GM23338 (cell line): ENCODE results near the gene IGLL5. TPM values are rescaled to one million over a fixed set of nuclear protein-coding genes. Genes with fewer than 3 reads are reported as not detected.

Experiments used
- CREB1 ChIP-seq: fragments of 250-450 bp; sonication (Bioruptor Pico); IDR thresholded peaks from 2 replicates; pipeline ENCODE4 v1.5.0; 2020; ENCODE audit warnings: low read depth, mild to moderate bottlenecking, moderate library complexity
- EZH2 ChIP-seq: fragments of 200-600 bp; sonication (generic); IDR thresholded peaks from one replicate; pipeline ENCODE4 v1.8.0; 2017; ENCODE audit warnings: antibody characterized with exemption, mild to moderate bottlenecking, low read depth; ENCODE audit not compliant: unreplicated experiment
- JUNB ChIP-seq: IDR thresholded peaks from one replicate; pipeline ENCODE4 v1.6.1; 2016; ENCODE audit warnings: antibody characterized with exemption; ENCODE audit not compliant: unreplicated experiment
- NANOG ChIP-seq: IDR thresholded peaks from 2 replicates; pipeline ENCODE4 v1.6.1; 2016; ENCODE audit warnings: antibody characterized with exemption, borderline replicate concordance
- STAT1 ChIP-seq: IDR thresholded peaks from one replicate; pipeline ENCODE4 v1.6.1; 2016; ENCODE audit warnings: antibody characterized with exemption; ENCODE audit not compliant: unreplicated experiment
- ZNF331 ChIP-seq: fragments of 250-450 bp; sonication (Bioruptor Pico); IDR thresholded peaks from 2 replicates; pipeline ENCODE4 v1.5.0; 2020; ENCODE audit warnings: low read depth, mild to moderate bottlenecking, moderate library complexity
- polyA plus RNA-seq: library from polyadenylated mRNA; unstranded; fragments of >200 nt; fragmentation: Nextera tagmentation; extraction: Ambion mirVana; gene quantifications from 2 replicates; pipeline ENCODE4 v1.2.1, GENCODE V29; 2016
- total RNA-seq: library from RNA; depleted of rRNA; stranded (reverse); fragments of >200 nt; shearing (Covaris generic); gene quantifications from 2 replicates; pipeline ENCODE4 v1.2.3, GENCODE V29; 2014
- TF ChIP-seq, protein P1 (sequence below): fragments of 250-450 bp; sonication (Bioruptor Pico); IDR thresholded peaks from 2 replicates; pipeline ENCODE4 v1.5.0; 2020; ENCODE audit warnings: mild to moderate bottlenecking, moderate library complexity
- TF ChIP-seq, protein P2 (sequence below): IDR thresholded peaks from 2 replicates; pipeline ENCODE4 v1.6.1; 2016; ENCODE audit warnings: antibody characterized with exemption

Gene IGLL5
- total and polyA plus RNA-seq, 2 experiments from 2014 or later, result not detected

DNA sequence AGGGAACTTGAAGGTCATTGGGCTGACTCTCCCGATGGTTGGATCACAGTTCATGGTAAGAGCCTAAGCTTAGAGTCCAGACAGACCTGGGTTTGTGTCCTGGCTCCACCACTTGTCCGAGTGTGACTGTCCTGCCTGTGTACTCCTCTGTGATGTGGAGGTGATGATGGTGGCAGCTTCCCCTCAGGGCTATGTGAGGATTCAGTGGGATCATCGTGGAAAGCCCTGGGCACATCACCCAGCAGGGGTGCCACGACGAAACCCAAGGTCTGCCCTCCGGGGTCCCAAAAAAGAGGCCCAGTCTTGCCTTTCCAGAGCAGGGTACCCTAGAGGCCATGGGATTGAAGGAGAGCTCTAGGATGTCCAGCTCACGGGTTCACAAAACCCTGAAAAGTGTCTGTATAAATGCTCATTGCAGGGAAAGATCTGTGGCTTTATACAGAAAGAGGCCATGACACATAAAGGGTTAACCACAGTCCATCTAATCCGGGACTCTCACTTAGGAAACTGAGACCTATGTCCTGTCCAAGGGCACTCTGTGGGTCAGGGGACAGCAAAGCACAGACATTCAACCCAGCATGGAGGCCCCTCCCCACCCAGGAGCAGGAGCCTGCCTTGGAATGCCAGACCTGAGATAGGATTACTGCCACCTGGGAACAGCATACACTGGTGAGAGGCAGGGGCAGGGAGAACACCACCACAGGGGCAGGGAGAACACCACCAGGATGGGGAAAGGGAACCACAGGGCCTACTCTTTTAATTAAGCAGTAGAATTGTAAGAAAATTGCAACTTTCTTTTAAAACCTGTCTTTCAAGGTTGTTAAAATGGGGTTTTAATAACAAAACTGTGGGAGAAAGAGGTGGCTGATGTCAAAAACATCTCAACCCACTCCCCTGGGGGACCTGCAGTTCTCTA, 51.3 kb downstream of the IGLL5 start (continued):
- TF ChIP-seq, protein P1, sequence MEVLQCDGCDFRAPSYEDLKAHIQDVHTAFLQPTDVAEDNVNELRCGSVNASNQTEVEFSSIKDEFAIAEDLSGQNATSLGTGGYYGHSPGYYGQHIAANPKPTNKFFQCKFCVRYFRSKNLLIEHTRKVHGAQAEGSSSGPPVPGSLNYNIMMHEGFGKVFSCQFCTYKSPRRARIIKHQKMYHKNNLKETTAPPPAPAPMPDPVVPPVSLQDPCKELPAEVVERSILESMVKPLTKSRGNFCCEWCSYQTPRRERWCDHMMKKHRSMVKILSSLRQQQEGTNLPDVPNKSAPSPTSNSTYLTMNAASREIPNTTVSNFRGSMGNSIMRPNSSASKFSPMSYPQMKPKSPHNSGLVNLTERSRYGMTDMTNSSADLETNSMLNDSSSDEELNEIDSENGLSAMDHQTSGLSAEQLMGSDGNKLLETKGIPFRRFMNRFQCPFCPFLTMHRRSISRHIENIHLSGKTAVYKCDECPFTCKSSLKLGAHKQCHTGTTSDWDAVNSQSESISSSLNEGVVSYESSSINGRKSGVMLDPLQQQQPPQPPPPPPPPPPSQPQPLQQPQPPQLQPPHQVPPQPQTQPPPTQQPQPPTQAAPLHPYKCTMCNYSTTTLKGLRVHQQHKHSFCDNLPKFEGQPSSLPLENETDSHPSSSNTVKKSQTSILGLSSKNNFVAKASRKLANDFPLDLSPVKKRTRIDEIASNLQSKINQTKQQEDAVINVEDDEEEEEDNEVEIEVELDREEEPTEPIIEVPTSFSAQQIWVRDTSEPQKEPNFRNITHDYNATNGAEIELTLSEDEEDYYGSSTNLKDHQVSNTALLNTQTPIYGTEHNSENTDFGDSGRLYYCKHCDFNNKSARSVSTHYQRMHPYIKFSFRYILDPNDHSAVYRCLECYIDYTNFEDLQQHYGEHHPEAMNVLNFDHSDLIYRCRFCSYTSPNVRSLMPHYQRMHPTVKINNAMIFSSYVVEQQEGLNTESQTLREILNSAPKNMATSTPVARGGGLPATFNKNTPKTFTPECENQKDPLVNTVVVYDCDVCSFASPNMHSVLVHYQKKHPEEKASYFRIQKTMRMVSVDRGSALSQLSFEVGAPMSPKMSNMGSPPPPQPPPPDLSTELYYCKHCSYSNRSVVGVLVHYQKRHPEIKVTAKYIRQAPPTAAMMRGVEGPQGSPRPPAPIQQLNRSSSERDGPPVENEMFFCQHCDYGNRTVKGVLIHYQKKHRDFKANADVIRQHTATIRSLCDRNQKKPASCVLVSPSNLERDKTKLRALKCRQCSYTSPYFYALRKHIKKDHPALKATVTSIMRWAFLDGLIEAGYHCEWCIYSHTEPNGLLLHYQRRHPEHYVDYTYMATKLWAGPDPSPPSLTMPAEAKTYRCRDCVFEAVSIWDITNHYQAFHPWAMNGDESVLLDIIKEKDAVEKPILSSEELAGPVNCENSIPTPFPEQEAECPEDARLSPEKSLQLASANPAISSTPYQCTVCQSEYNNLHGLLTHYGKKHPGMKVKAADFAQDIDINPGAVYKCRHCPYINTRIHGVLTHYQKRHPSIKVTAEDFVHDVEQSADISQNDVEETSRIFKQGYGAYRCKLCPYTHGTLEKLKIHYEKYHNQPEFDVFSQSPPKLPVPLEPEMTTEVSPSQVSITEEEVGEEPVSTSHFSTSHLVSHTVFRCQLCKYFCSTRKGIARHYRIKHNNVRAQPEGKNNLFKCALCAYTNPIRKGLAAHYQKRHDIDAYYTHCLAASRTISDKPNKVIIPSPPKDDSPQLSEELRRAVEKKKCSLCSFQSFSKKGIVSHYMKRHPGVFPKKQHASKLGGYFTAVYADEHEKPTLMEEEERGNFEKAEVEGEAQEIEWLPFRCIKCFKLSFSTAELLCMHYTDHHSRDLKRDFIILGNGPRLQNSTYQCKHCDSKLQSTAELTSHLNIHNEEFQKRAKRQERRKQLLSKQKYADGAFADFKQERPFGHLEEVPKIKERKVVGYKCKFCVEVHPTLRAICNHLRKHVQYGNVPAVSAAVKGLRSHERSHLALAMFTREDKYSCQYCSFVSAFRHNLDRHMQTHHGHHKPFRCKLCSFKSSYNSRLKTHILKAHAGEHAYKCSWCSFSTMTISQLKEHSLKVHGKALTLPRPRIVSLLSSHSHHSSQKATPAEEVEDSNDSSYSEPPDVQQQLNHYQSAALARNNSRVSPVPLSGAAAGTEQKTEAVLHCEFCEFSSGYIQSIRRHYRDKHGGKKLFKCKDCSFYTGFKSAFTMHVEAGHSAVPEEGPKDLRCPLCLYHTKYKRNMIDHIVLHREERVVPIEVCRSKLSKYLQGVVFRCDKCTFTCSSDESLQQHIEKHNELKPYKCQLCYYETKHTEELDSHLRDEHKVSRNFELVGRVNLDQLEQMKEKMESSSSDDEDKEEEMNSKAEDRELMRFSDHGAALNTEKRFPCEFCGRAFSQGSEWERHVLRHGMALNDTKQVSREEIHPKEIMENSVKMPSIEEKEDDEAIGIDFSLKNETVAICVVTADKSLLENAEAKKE (CRISPR knock-in tag), result no peak
- TF ChIP-seq ZNF331 (CRISPR knock-in tag) (no peak), NANOG (no peak), JUNB (no peak), CREB1 (no peak), EZH2 (no peak), STAT1 (no peak)
- TF ChIP-seq, protein P2, sequence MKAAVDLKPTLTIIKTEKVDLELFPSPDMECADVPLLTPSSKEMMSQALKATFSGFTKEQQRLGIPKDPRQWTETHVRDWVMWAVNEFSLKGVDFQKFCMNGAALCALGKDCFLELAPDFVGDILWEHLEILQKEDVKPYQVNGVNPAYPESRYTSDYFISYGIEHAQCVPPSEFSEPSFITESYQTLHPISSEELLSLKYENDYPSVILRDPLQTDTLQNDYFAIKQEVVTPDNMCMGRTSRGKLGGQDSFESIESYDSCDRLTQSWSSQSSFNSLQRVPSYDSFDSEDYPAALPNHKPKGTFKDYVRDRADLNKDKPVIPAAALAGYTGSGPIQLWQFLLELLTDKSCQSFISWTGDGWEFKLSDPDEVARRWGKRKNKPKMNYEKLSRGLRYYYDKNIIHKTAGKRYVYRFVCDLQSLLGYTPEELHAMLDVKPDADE, result no peak
